ENCODE results near the gene LDLRAD3. TPM values are rescaled to one million over a fixed set of nuclear protein-coding genes. Genes with fewer than 3 reads are reported as not detected.

LDLRAD3 gene
- total and polyA plus RNA-seq, 4 donors: 20.9 to 25.6 (median 22.8) TPM

- Histone ChIP-seq H3K4me3 (ENCODE audit: low read depth, low read length) (no peak overlapping the region), H3K27me3 (ENCODE audit: control insufficient read depth, insufficient read depth, low read length) (no peaks in the 10 kb centered on the region), H3K9me3 (ENCODE audit: control insufficient read depth, insufficient read depth, low read length) (peaks cover 3% of the 10 kb centered on the region), H3K4me1 (ENCODE audit: control insufficient read depth, insufficient read depth, low read length) (peaks cover 16% of the 10 kb centered on the region), H3K36me3 (ENCODE audit: control insufficient read depth, insufficient read depth, low read length) (no peaks in the 10 kb centered on the region), H3K27ac (ENCODE audit: low read depth, low read length) (no peak overlapping the region)
- 93% methylated on average over 5 of the region's 6 CpGs for whole genome bisulfite sequencing (ENCODE audit: insufficient coverage)
- DNase-seq (ENCODE audit: low read depth in 4 of 6, low spot score in 6 of 6): peak in 1 of 6 donors; percentile 43
Measured at GRCh38 chr11:35997902-35998520, 54.1 kb downstream of the LDLRAD3 start.

GRCh38 chr11:35998634-35999033 is 54.8 kb downstream of the LDLRAD3 start:
- Histone ChIP-seq H3K27me3 (ENCODE audit: control insufficient read depth, insufficient read depth, low read length) (no peaks in the 10 kb centered on the region), H3K36me3 (ENCODE audit: control insufficient read depth, insufficient read depth, low read length) (no peaks in the 10 kb centered on the region), H3K4me3 (ENCODE audit: low read depth, low read length) (no peak overlapping the region), H3K9me3 (ENCODE audit: control insufficient read depth, insufficient read depth, low read length) (peaks cover 3% of the 10 kb centered on the region), H3K27ac (ENCODE audit: low read depth, low read length) (no peak overlapping the region), H3K4me1 (ENCODE audit: control insufficient read depth, insufficient read depth, low read length) (peaks cover 16% of the 10 kb centered on the region)
- peak in 1 of 6 donors; percentile 71 for DNase-seq (ENCODE audit: low read depth in 4 of 6, low spot score in 6 of 6)
- 33% methylated on average over 3 of the region's 6 CpGs for WGBS (ENCODE audit: insufficient coverage)

- H3K9me3 ChIP-seq (ENCODE audit: control insufficient read depth, insufficient read depth, low read length): peaks cover 5% of the 10 kb centered on the region
- WGBS (ENCODE audit: insufficient coverage): 98% methylated on average over 6 of the region's 6 CpGs
- H3K27ac ChIP-seq (ENCODE audit: low read depth, low read length): no peak overlapping the region
Measured at GRCh38 chr11:36000616-36001190, 56.8 kb downstream of the LDLRAD3 start.

GRCh38 chr11:36002196-36002595 is 58.3 kb downstream of the LDLRAD3 start:
- no peaks in the 10 kb centered on the region for H3K27me3 ChIP-seq (ENCODE audit: control insufficient read depth, insufficient read depth, low read length)
- DNase-seq (ENCODE audit: low read depth in 4 of 6, low spot score in 6 of 6): peak in 2 of 6 donors; percentile 32 to 58
- 38% methylated on average over 6 of the region's 6 CpGs for WGBS (ENCODE audit: insufficient coverage)
- H3K36me3 ChIP-seq (ENCODE audit: control insufficient read depth, insufficient read depth, low read length): no peaks in the 10 kb centered on the region
- H3K4me3 ChIP-seq (ENCODE audit: low read depth, low read length): no peak overlapping the region
- peaks cover 16% of the 10 kb centered on the region for H3K4me1 ChIP-seq (ENCODE audit: control insufficient read depth, insufficient read depth, low read length)
- H3K9me3 ChIP-seq (ENCODE audit: control insufficient read depth, insufficient read depth, low read length): peaks cover 5% of the 10 kb centered on the region
- H3K27ac ChIP-seq (ENCODE audit: low read depth, low read length): no peak overlapping the region

More at GRCh38 chr11:36000616-36001190, 56.8 kb downstream of the LDLRAD3 start:
- no peak for DNase-seq (ENCODE audit: low read depth in 4 of 6, low spot score in 6 of 6)
- no peaks in the 10 kb centered on the region for H3K27me3 ChIP-seq (ENCODE audit: control insufficient read depth, insufficient read depth, low read length)
- peaks cover 16% of the 10 kb centered on the region for H3K4me1 ChIP-seq (ENCODE audit: control insufficient read depth, insufficient read depth, low read length)
- H3K36me3 ChIP-seq (ENCODE audit: control insufficient read depth, insufficient read depth, low read length): no peaks in the 10 kb centered on the region
- no peak overlapping the region for H3K4me3 ChIP-seq (ENCODE audit: low read depth, low read length)

- no peak overlapping the region for H3K4me3 ChIP-seq (ENCODE audit: low read depth, low read length)
- H3K27ac ChIP-seq (ENCODE audit: low read depth, low read length): no peak overlapping the region
- H3K4me1 ChIP-seq (ENCODE audit: control insufficient read depth, insufficient read depth, low read length): peaks cover 18% of the 10 kb centered on the region
- WGBS (ENCODE audit: insufficient coverage): no CpG with 5 or more reads among the region's 3 CpGs
- H3K36me3 ChIP-seq (ENCODE audit: control insufficient read depth, insufficient read depth, low read length): no peaks in the 10 kb centered on the region
- DNase-seq (ENCODE audit: low read depth in 4 of 6, low spot score in 6 of 6): no peak
- no peaks in the 10 kb centered on the region for H3K27me3 ChIP-seq (ENCODE audit: control insufficient read depth, insufficient read depth, low read length)
- H3K9me3 ChIP-seq (ENCODE audit: control insufficient read depth, insufficient read depth, low read length): peaks cover 5% of the 10 kb centered on the region
Measured at GRCh38 chr11:36002796-36003195, 58.9 kb downstream of the LDLRAD3 start.

GRCh38 chr11:36006556-36006955 is 62.7 kb downstream of the LDLRAD3 start:
- H3K36me3 ChIP-seq (ENCODE audit: control insufficient read depth, insufficient read depth, low read length): no peaks in the 10 kb centered on the region
- H3K27ac ChIP-seq (ENCODE audit: low read depth, low read length): no peak overlapping the region
- peaks cover 12% of the 10 kb centered on the region for H3K4me1 ChIP-seq (ENCODE audit: control insufficient read depth, insufficient read depth, low read length)
- DNase-seq (ENCODE audit: low read depth in 4 of 6, low spot score in 6 of 6): no peak
- H3K27me3 ChIP-seq (ENCODE audit: control insufficient read depth, insufficient read depth, low read length): no peaks in the 10 kb centered on the region
- peaks cover 5% of the 10 kb centered on the region for H3K9me3 ChIP-seq (ENCODE audit: control insufficient read depth, insufficient read depth, low read length)
- 95% methylated on average over 3 of the region's 3 CpGs for WGBS (ENCODE audit: insufficient coverage)
- H3K4me3 ChIP-seq (ENCODE audit: low read depth, low read length): no peak overlapping the region

- peaks cover 5% of the 10 kb centered on the region for H3K9me3 ChIP-seq (ENCODE audit: control insufficient read depth, insufficient read depth, low read length)
- no peaks in the 10 kb centered on the region for H3K36me3 ChIP-seq (ENCODE audit: control insufficient read depth, insufficient read depth, low read length)
- WGBS (ENCODE audit: insufficient coverage): 100% methylated on average over 4 of the region's 8 CpGs
- no peak for DNase-seq (ENCODE audit: low read depth in 4 of 6, low spot score in 6 of 6)
- H3K4me3 ChIP-seq (ENCODE audit: low read depth, low read length): no peak overlapping the region
- no peaks in the 10 kb centered on the region for H3K27me3 ChIP-seq (ENCODE audit: control insufficient read depth, insufficient read depth, low read length)
- H3K4me1 ChIP-seq (ENCODE audit: control insufficient read depth, insufficient read depth, low read length): peaks cover 7% of the 10 kb centered on the region
- H3K27ac ChIP-seq (ENCODE audit: low read depth, low read length): peak overlapping the region; percentile 49
Measured at GRCh38 chr11:36007127-36007655, 63.3 kb downstream of the LDLRAD3 start.

GRCh38 chr11:36008584-36008983 is 64.7 kb downstream of the LDLRAD3 start:
- no peak overlapping the region for H3K4me3 ChIP-seq (ENCODE audit: low read depth, low read length)
- H3K27me3 ChIP-seq (ENCODE audit: control insufficient read depth, insufficient read depth, low read length): no peaks in the 10 kb centered on the region
- peaks cover 5% of the 10 kb centered on the region for H3K9me3 ChIP-seq (ENCODE audit: control insufficient read depth, insufficient read depth, low read length)
- no CpG with 5 or more reads among the region's 3 CpGs for WGBS (ENCODE audit: insufficient coverage)
- H3K27ac ChIP-seq (ENCODE audit: low read depth, low read length): peak overlapping the region; percentile 49
- peak in 1 of 6 donors; percentile 77 for DNase-seq (ENCODE audit: low read depth in 4 of 6, low spot score in 6 of 6)
- no peaks in the 10 kb centered on the region for H3K36me3 ChIP-seq (ENCODE audit: control insufficient read depth, insufficient read depth, low read length)
- H3K4me1 ChIP-seq (ENCODE audit: control insufficient read depth, insufficient read depth, low read length): peaks cover 3% of the 10 kb centered on the region

- peaks cover 6% of the 10 kb centered on the region for H3K4me1 ChIP-seq (ENCODE audit: control insufficient read depth, insufficient read depth, low read length)
- H3K27me3 ChIP-seq (ENCODE audit: control insufficient read depth, insufficient read depth, low read length): no peaks in the 10 kb centered on the region
- no peak for DNase-seq (ENCODE audit: low read depth in 4 of 6, low spot score in 6 of 6)
- no peaks in the 10 kb centered on the region for H3K36me3 ChIP-seq (ENCODE audit: control insufficient read depth, insufficient read depth, low read length)
- H3K9me3 ChIP-seq (ENCODE audit: control insufficient read depth, insufficient read depth, low read length): peaks cover 3% of the 10 kb centered on the region
- peak overlapping the region; percentile 9 for H3K27ac ChIP-seq (ENCODE audit: low read depth, low read length)
- H3K4me3 ChIP-seq (ENCODE audit: low read depth, low read length): no peak overlapping the region
- no CpG with 5 or more reads among the region's 4 CpGs for WGBS (ENCODE audit: insufficient coverage)
Measured at GRCh38 chr11:36009473-36009872, 65.6 kb downstream of the LDLRAD3 start.

Data from spinal cord (tissue), 10 donors.